Panc1 (cell line): ENCODE results near the gene HSPB2. TPM values are rescaled to one million over a fixed set of nuclear protein-coding genes. Genes with fewer than 3 reads are reported as not detected.

Source experiments
- ATAC-seq: fragments of 200-7000 bp; cut with Tn5 transposase; 2 replicates; pipeline ENCODE4 v1.9.1; 2020; ENCODE audit warnings: mild to moderate bottlenecking, moderate library complexity
- BruUV-seq: library from RNA; stranded (reverse); fragments of 400-500 nt; replicated peaks from 2 replicates; lab custom pipeline; 2021; lab: Mats Ljungman, UMichigan
- CTCF ChIA-PET: fragments of 300-600 bp; sonication (Branson Sonifier 250); formaldehyde crosslinking; loops from one replicate; lab custom pipeline; 2022; ENCODE audit warnings: antibody characterized with exemption; lab: Charles Lee
- POLR2A ChIA-PET: fragments of 300-600 bp; sonication (Branson Sonifier 250); formaldehyde crosslinking; loops from one replicate; lab custom pipeline; 2022; ENCODE audit warnings: antibody characterized with exemption; lab: Charles Lee
- DNase-seq: peaks from one replicate; pipeline ENCODE4 v3.0.0-alpha.2; 2010; ENCODE audit warnings: low read depth, low spot score
- H3K27ac ChIP-seq: 2 replicates; pipeline ENCODE4 v1.5.1; 2011; ENCODE audit warnings: mild to moderate bottlenecking, low read length, inconsistent platforms
- H3K27me3 ChIP-seq: fragments of 200-500 bp; sonication (Bioruptor generic); 2 replicates; pipeline ENCODE4 v1.6.0; 2014; ENCODE audit warnings: low read length, inconsistent platforms; ENCODE audit not compliant: control insufficient read depth, insufficient read depth
- H3K36me3 ChIP-seq: fragments of 200-500 bp; sonication (Bioruptor generic); 2 replicates; pipeline ENCODE4 v1.5.1; 2014; ENCODE audit warnings: inconsistent platforms, mild to moderate bottlenecking, low read length, moderate library complexity; ENCODE audit not compliant: control insufficient read depth, insufficient read depth
- H3K4me1 ChIP-seq: 2 replicates; pipeline ENCODE4 v1.5.1; 2011; ENCODE audit warnings: inconsistent platforms, mild to moderate bottlenecking, low read length, moderate library complexity; ENCODE audit not compliant: control insufficient read depth, insufficient read depth
- H3K4me3 ChIP-seq, 2 experiments: 2 replicates each; pipeline ENCODE4 v1.5.1; 2011 to 2012; ENCODE audit warnings: low read depth in 2 of 2, low read length in 2 of 2, mild to moderate bottlenecking in 2 of 2, inconsistent platforms in 1 of 2, moderate library complexity in 1 of 2
- H3K9me3 ChIP-seq: fragments of 200-500 bp; sonication (Bioruptor generic); 2 replicates; pipeline ENCODE4 v1.5.1; 2014; ENCODE audit warnings: low read depth, mild to moderate bottlenecking, inconsistent platforms, low read length, moderate library complexity; ENCODE audit not compliant: control insufficient read depth, insufficient read depth
- POLR2AphosphoS5 ChIP-seq: IDR thresholded peaks from 2 replicates; pipeline ENCODE4 v1.6.1; 2012; ENCODE audit warnings: mild to moderate bottlenecking, low read depth, low read length, moderate library complexity
- SIN3A ChIP-seq: IDR thresholded peaks from 2 replicates; pipeline ENCODE4 v1.6.1; 2012; ENCODE audit warnings: low read depth, mild to moderate bottlenecking, low read length, moderate library complexity, borderline replicate concordance; ENCODE audit not compliant: insufficient read depth
- TCF7L2 ChIP-seq: IDR thresholded peaks from 2 replicates; pipeline ENCODE4 v1.6.1; 2011; ENCODE audit warnings: mild to moderate bottlenecking, low read depth, low read length, inconsistent platforms
- in situ Hi-C: cut with HindIII; loops from 2 replicates; pipeline ENCODE4 v1.10.0; 2016; ENCODE audit warnings: low sequenced_read_pairs, low pct_unique_long_range_greater_than_20kb
- intact Hi-C: fragments of 100-400 bp; cut with micrococcal nuclease; formaldehyde crosslinking; loops from one replicate; pipeline ENCODE4 v1.10.0; 2022; ENCODE audit not compliant: unreplicated experiment
- total RNA-seq: library from RNA; stranded (reverse); gene quantifications from one replicate; pipeline ENCODE4 v1.2.1, GENCODE V29; 2021; ENCODE audit not compliant: unreplicated experiment
- TF ChIP-seq, protein P1 (sequence below): fragments of 450-650 bp; IDR thresholded peaks from 2 replicates; pipeline ENCODE4 v1.5.1; 2017; ENCODE audit warnings: mild to moderate bottlenecking
- TF ChIP-seq, protein P2 (sequence below), 2 experiments: IDR thresholded peaks; 2 replicates each; pipeline ENCODE4 v1.6.1; 2011 to 2012; ENCODE audit warnings: low read depth in 2 of 2, control low read depth in 1 of 2, low read length in 1 of 2, mild to moderate bottlenecking in 1 of 2, moderate library complexity in 1 of 2; ENCODE audit not compliant: insufficient read depth in 1 of 2

The HSPB2 gene
- total RNA-seq, 1 experiment from 2014 or later: not detected

DNA sequence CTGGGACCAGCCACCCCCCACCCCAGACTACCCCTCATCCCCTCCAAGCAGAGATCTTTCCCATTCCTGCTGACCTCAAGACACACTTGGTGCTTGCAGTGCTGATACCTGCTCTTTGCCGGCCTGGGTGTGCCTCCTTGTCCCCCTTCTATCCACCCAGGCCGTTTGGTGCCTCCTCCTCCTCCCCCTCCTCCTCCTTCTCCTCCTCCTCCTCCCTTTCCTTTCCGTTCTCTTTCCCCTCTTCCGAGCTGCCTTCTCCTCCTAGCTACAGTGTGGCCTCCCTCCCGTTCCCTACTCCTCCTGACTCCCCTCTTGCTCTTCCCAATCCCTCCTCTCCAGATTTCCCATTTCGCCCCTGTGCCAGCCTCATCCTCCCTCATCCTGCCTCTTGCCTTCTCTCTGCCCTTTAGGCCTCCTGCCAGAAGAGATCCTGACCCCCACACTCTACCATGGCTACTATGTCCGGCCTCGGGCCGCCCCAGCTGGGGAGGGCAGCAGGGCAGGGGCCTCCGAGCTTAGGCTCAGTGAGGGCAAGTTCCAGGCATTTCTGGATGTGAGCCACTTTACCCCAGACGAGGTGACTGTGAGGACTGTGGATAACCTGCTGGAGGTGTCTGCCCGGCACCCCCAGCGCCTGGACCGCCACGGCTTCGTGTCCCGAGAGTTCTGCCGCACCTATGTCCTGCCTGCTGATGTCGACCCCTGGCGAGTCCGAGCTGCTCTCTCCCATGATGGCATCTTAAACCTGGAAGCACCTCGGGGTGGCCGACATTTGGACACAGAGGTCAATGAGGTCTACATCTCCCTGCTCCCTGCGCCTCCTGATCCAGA is 712 bp downstream of the HSPB2 start:
- Histone ChIP-seq H3K36me3 (no peaks in the 10 kb centered on the region), H3K9me3 (no peaks in the 10 kb centered on the region), H3K4me1 (peaks cover 8% of the 10 kb centered on the region), H3K27ac (no peak overlapping the region), H3K27me3 (peaks cover 12% of the 10 kb centered on the region), H3K4me3 (no peak overlapping the region)
- ChIA-PET CTCF (no interaction called here), POLR2A (no interaction called here)
- BruUV-seq: no TSS peak
- in situ Hi-C loops (no loop called here), intact Hi-C loops (no loop called here)
- TF ChIP-seq, protein P1, sequence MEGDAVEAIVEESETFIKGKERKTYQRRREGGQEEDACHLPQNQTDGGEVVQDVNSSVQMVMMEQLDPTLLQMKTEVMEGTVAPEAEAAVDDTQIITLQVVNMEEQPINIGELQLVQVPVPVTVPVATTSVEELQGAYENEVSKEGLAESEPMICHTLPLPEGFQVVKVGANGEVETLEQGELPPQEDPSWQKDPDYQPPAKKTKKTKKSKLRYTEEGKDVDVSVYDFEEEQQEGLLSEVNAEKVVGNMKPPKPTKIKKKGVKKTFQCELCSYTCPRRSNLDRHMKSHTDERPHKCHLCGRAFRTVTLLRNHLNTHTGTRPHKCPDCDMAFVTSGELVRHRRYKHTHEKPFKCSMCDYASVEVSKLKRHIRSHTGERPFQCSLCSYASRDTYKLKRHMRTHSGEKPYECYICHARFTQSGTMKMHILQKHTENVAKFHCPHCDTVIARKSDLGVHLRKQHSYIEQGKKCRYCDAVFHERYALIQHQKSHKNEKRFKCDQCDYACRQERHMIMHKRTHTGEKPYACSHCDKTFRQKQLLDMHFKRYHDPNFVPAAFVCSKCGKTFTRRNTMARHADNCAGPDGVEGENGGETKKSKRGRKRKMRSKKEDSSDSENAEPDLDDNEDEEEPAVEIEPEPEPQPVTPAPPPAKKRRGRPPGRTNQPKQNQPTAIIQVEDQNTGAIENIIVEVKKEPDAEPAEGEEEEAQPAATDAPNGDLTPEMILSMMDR: no peak
- TF ChIP-seq, protein P2, sequence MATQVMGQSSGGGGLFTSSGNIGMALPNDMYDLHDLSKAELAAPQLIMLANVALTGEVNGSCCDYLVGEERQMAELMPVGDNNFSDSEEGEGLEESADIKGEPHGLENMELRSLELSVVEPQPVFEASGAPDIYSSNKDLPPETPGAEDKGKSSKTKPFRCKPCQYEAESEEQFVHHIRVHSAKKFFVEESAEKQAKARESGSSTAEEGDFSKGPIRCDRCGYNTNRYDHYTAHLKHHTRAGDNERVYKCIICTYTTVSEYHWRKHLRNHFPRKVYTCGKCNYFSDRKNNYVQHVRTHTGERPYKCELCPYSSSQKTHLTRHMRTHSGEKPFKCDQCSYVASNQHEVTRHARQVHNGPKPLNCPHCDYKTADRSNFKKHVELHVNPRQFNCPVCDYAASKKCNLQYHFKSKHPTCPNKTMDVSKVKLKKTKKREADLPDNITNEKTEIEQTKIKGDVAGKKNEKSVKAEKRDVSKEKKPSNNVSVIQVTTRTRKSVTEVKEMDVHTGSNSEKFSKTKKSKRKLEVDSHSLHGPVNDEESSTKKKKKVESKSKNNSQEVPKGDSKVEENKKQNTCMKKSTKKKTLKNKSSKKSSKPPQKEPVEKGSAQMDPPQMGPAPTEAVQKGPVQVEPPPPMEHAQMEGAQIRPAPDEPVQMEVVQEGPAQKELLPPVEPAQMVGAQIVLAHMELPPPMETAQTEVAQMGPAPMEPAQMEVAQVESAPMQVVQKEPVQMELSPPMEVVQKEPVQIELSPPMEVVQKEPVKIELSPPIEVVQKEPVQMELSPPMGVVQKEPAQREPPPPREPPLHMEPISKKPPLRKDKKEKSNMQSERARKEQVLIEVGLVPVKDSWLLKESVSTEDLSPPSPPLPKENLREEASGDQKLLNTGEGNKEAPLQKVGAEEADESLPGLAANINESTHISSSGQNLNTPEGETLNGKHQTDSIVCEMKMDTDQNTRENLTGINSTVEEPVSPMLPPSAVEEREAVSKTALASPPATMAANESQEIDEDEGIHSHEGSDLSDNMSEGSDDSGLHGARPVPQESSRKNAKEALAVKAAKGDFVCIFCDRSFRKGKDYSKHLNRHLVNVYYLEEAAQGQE (IDR thresholded peaks at IDR 0.05; ENCODE audit: insufficient read depth in 1 of 2, low read depth in 2 of 2, low read length in 1 of 2): no peak
- TF ChIP-seq TCF7L2: no peak
- no peak for TF ChIP-seq SIN3A
- TF ChIP-seq POLR2AphosphoS5: no peak
- ATAC-seq (no peak), DNase-seq (no peak)

DNA sequence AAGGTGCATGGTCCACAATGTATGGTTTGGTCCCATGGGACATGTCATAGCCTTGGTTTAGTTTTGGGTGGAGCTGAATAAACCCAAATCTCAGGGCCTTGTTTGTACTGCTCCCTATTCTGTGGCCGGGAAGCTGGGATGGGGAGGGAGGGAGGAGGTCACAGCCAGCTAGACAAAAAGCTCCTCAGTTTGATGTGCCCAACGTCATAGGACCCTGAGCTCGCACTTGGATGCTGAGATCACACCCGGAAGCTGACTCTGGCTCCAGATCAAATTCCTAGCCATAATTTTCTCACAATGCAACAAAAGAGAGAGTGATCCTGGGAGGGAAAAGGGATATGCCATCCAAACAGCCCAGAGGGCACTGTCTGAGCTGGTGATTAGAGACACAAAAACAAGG is 1.5 kb downstream of the HSPB2 start:
- no TSS peak for BruUV-seq
- ATAC-seq (no peak), DNase-seq (no peak)
- intact Hi-C loops: no loop called here
- Histone ChIP-seq H3K4me1 (peaks cover 8% of the 10 kb centered on the region), H3K27ac (no peak overlapping the region), H3K36me3 (no peaks in the 10 kb centered on the region), H3K27me3 (peaks cover 11% of the 10 kb centered on the region), H3K9me3 (no peaks in the 10 kb centered on the region), H3K4me3 (no peak overlapping the region)
- ChIA-PET POLR2A (interaction anchor here (0.6 kb wide), 1 partner anchor 13 kb away, joined by 3 read pairs; no protein-coding TSS in a partner anchor), CTCF (no interaction called here)
- TF ChIP-seq, protein P1: no peak
- TF ChIP-seq SIN3A (no peak), POLR2AphosphoS5 (no peak), TCF7L2 (no peak)
- TF ChIP-seq, protein P2 (IDR thresholded peaks at IDR 0.05; ENCODE audit: insufficient read depth in 1 of 2, low read depth in 2 of 2, low read length in 1 of 2): no peak
- in situ Hi-C loops: no loop called here
